Spleen (tissue), 11 donors: ENCODE data around the gene CYB561D1. TPM values are rescaled to one million over a fixed set of nuclear protein-coding genes. Genes with fewer than 3 reads are reported as not detected.

Experiments used
- DNase-seq: peaks from one replicate; pipeline ENCODE4 v3.0.0-alpha.2; 2020
- H3K27ac ChIP-seq, 8 donors: fragments of 200-600 bp; sonication (generic) in 7 of 8; 1 replicate in 4 of 8; 2 replicates in 4 of 8; pipeline versions ENCODE4 v1.5.0 to v1.8.0; 2016 to 2021; ENCODE audit warnings: inconsistent platforms in 4 of 8, mild to moderate bottlenecking in 4 of 8, moderate library complexity in 1 of 8
- H3K27me3 ChIP-seq, 7 donors: fragments of 200-600 bp; sonication (generic) in 6 of 7; replicated peaks in 1 of 7; 1 replicate in 4 of 7; 2 replicates in 3 of 7; pipeline versions ENCODE4 v1.5.0 to v1.8.0; 2016 to 2021; ENCODE audit warnings: inconsistent platforms in 3 of 7, mild to moderate bottlenecking in 1 of 7
- H3K36me3 ChIP-seq, 6 donors: fragments of 200-600 bp; sonication (generic) in 5 of 6; 1 replicate in 4 of 6; 2 replicates in 2 of 6; pipeline versions ENCODE4 v1.5.0 to v1.8.0; 2016 to 2021; ENCODE audit warnings: inconsistent platforms in 2 of 6
- H3K4me1 ChIP-seq, 6 donors: fragments of 200-600 bp; sonication (generic) in 5 of 6; 1 replicate in 3 of 6; 2 replicates in 3 of 6; pipeline versions ENCODE4 v1.5.0 to v1.8.0; 2016 to 2021; ENCODE audit warnings: inconsistent platforms in 3 of 6
- H3K4me3 ChIP-seq, 8 donors: fragments of 200-600 bp; sonication (generic) in 7 of 8; 1 replicate in 4 of 8; 2 replicates in 4 of 8; pipeline versions ENCODE4 v1.5.0 to v1.8.0; 2016 to 2021; ENCODE audit warnings: inconsistent platforms in 4 of 8, mild to moderate bottlenecking in 4 of 8, moderate library complexity in 2 of 8
- H3K9me3 ChIP-seq, 8 donors: fragments of 200-600 bp; sonication (generic) in 7 of 8; 1 replicate in 4 of 8; 2 replicates in 4 of 8; pipeline versions ENCODE4 v1.5.0 to v1.8.0; 2016 to 2021; ENCODE audit warnings: inconsistent platforms in 4 of 8
- POLR2A ChIP-seq, 3 donors: fragments of 450-650 bp; IDR thresholded peaks; one replicate each; pipeline ENCODE4 v1.5.1; 2017; ENCODE audit warnings: antibody characterized with exemption in 3 of 3, mild to moderate bottlenecking in 1 of 3
- POLR2AphosphoS5 ChIP-seq, 3 donors: sonication (generic); formaldehyde crosslinking; IDR thresholded peaks; one replicate each; pipeline ENCODE4 v1.5.1; 2017; ENCODE audit warnings: antibody characterized with exemption in 3 of 3
- WGBS, 5 donors: extraction: QIAGEN DNeasy Blood & Tissue Kit in 3 of 5; methylation state at CpG; one replicate each; pipeline versions ENCODE4 v1.1.5 to v1.1.7; 2013 to 2018; 5-methylcytosine and 5-hydroxymethylcytosine counted together
- intact Hi-C: fragments of 100-400 bp; cut with DNase I; formaldehyde crosslinking; loops from one replicate; pipeline ENCODE4 v1.15.0; 2023; ENCODE audit warnings: low total_unique reads
- polyA plus RNA-seq, 3 donors: library from polyadenylated mRNA; stranded (reverse); fragments of 200-250 nt; gene quantifications; one replicate each; pipeline ENCODE4 v1.2.1, GENCODE V29; 2013
- total RNA-seq, 7 donors: library from RNA; depleted of rRNA in 3 of 7; stranded (reverse); fragments of >200 nt in 3 of 7; fragmentation: NEBNext Ultra II Directional in 4 of 7; extraction: Animal tissue kit (Norgen Biotek cat#: 25700) in 4 of 7; gene quantifications; one replicate each; pipeline versions ENCODE4 v1.1.0 to v1.2.1, GENCODE V29; 2016 to 2021
- TF ChIP-seq, protein P1 (sequence below), 11 experiments: fragments of 200-600 bp in 7 of 11; fragments of 450-650 bp in 4 of 11; sonication (generic) in 4 of 11; IDR thresholded peaks in 8 of 11; conservative IDR thresholded peaks in 3 of 11; 1 replicate in 7 of 11; 2 replicates in 4 of 11; pipeline versions ENCODE4 v1.4.0 to v1.8.0; 2016 to 2021; ENCODE audit warnings: antibody characterized with exemption in 11 of 11, inconsistent platforms in 4 of 11, mild to moderate bottlenecking in 1 of 11
- donor health status: healthy with polysubstance abuse.
- donor health status: DM: no; HTN: no; CAD: no; lungs with moderate emphysema.
- donor health status: DM: no; HTN: no; CAD: no.
- donor health status: Bipolar disorder and iron deficiency.
- donor health status: healthy.
- donor health status: DM: no; HTN: no; CAD: no.
- donor health status: DM: yes; HTN: yes; CAD: no.

The CYB561D1 gene
- total and polyA plus RNA-seq, 10 donors, result 4.5 to 17.6 (median 11.9) TPM

DNA sequence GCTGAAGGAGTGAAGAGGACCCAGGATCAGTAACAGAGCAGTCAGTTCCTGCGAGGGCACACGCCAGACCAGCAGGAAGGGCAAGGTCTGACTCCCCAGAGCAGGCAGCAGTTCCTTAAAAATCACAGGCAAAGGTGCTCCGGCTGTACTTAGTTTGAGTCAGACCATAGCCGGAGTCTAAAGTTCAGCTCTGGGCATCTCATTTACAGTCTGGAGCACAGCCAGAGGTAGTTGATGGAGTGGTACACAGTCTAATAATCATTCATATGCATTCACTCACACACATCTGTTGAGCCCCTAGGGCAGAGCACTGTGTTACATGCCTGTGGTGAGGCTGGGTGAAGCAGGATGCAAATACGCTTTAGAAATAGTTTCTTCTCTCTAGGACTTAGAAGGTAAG lies 23.0 kb downstream of the CYB561D1 start:
- no peak for DNase-seq
- Histone ChIP-seq H3K4me1 (no peaks in the 10 kb centered on the region), H3K36me3 (no peaks in the 10 kb centered on the region), H3K4me3 (no peak overlapping the region), H3K27me3 (peaks cover 0 to 13% (median 0%) of the 10 kb centered on the region in 7 donors), H3K9me3 (no peaks in the 10 kb centered on the region), H3K27ac (no peak overlapping the region)
- 72 to 91% (median 87%) methylated on average over 5 of the region's 5 CpGs for WGBS, 5 donors
- intact Hi-C loops, result no loop called here
- TF ChIP-seq, protein P1, sequence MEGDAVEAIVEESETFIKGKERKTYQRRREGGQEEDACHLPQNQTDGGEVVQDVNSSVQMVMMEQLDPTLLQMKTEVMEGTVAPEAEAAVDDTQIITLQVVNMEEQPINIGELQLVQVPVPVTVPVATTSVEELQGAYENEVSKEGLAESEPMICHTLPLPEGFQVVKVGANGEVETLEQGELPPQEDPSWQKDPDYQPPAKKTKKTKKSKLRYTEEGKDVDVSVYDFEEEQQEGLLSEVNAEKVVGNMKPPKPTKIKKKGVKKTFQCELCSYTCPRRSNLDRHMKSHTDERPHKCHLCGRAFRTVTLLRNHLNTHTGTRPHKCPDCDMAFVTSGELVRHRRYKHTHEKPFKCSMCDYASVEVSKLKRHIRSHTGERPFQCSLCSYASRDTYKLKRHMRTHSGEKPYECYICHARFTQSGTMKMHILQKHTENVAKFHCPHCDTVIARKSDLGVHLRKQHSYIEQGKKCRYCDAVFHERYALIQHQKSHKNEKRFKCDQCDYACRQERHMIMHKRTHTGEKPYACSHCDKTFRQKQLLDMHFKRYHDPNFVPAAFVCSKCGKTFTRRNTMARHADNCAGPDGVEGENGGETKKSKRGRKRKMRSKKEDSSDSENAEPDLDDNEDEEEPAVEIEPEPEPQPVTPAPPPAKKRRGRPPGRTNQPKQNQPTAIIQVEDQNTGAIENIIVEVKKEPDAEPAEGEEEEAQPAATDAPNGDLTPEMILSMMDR (IDR thresholded peaks at IDR 0.05 in 8 of 11, conservative IDR thresholded peaks at IDR 0.05 in 3 of 11), result no peak
- TF ChIP-seq POLR2A (IDR thresholded peaks at IDR 0.05) (no peak), POLR2AphosphoS5 (IDR thresholded peaks at IDR 0.05) (no peak)

DNA sequence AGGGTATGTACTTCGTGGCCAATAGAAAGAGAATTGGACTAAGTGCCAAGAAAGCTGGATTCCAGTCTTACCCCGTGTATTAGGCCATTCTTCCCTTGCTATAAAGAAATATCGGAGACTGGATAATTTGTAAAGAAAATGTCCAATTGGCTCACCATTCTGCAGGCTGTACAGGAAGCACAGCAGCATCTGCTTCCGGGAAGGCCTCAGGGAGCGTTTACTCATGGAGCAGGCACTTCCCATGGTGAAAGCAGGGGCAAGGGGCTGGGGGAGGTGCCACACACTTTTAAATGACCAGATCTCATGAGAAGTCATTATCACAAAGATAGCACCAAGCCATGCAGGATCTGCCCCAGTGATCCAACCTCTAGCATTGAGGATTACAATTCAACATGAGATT lies 23.4 kb downstream of the CYB561D1 start:
- intact Hi-C loops, result no loop called here
- Histone ChIP-seq H3K9me3 (no peaks in the 10 kb centered on the region), H3K27ac (no peak overlapping the region), H3K4me1 (no peaks in the 10 kb centered on the region), H3K27me3 (peaks cover 0 to 12% (median 0%) of the 10 kb centered on the region in 7 donors), H3K4me3 (no peak overlapping the region), H3K36me3 (no peaks in the 10 kb centered on the region)
- DNase-seq, result no peak
- TF ChIP-seq POLR2AphosphoS5 (IDR thresholded peaks at IDR 0.05) (no peak), POLR2A (IDR thresholded peaks at IDR 0.05) (no peak)
- TF ChIP-seq, protein P1 (IDR thresholded peaks at IDR 0.05 in 8 of 11, conservative IDR thresholded peaks at IDR 0.05 in 3 of 11), result no peak
- WGBS, 5 donors, result 79 to 94% (median 85%) methylated on average over 5 of the region's 5 CpGs

DNA sequence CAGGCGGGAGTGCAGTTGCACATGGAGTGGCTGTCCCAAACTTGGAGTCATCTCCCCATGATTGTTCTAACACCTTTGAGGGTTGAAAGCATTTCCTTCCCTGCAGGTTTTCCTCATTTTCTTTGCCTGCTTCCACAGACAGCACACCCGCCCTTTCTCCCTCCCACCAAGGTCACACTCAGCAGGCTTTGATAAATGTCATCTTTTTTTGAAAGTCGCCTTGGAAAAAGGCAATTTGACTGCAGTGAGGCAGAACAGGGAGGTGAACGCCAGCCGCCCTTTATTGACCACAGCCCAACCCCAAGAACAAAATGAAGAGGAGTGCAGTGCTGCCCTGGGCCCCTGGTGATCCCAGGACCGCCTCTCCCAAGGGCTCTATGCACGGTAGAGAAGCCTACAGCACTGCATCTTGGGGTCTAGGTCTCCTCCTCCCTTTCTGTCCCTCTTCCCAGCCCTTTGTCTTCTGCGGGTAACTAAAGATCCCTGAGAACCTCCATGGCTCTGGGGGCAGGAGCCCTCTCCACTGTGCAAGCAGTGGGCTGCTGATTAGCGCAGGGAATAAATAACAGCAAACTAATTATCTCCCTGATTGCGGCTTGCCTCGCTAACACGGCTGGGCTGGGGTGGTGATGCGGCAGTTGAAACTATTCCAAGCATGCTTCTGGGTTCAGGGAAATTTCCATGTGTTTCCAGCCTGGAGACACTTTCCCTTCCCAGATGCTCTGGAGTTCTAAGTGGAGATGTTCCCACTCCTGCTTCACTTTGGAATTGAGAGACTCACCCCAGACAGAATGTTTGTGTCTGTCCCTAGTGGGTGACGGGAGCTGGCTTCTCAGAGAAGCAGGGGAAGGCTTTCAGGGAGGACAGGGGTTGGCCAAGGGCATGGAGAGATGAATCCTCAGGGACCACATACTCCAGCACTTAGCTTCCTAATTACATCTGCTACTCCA lies 27.4 kb downstream of the CYB561D1 start:
- Histone ChIP-seq H3K4me1 (no peaks in the 10 kb centered on the region), H3K36me3 (no peaks in the 10 kb centered on the region), H3K4me3 (no peak overlapping the region), H3K27ac (no peak overlapping the region), H3K27me3 (peaks cover 0 to 12% (median 0%) of the 10 kb centered on the region in 7 donors), H3K9me3 (no peaks in the 10 kb centered on the region)
- 77 to 82% (median 79%) methylated on average over 14 of the region's 14 CpGs for WGBS, 5 donors
- intact Hi-C loops, result no loop called here
- DNase-seq, result no peak
- TF ChIP-seq, protein P1 (IDR thresholded peaks at IDR 0.05 in 8 of 11, conservative IDR thresholded peaks at IDR 0.05 in 3 of 11), result no peak
- TF ChIP-seq POLR2A (IDR thresholded peaks at IDR 0.05), result no peak
- no peak for TF ChIP-seq POLR2AphosphoS5 (IDR thresholded peaks at IDR 0.05)

DNA sequence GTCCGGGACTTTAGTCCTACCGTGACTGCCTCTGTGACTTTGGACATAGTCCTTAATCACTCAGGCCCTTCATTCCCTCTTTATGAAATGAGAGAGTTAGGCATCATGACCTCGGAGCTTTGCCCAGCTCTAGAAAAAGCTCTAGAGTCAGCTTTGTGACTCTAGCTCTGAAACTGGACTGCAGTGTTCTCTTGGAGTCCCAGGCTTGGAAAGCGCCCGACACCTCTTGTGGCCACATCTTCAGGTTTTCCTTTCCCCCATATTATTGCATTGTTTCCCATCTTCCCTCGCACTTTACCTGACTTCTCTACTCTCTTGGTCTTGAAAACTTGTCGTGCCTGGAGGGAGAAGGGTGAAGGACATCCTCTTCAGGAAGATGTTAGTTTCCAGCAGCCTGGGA lies 28.1 kb downstream of the CYB561D1 start:
- 82 to 92% (median 88%) methylated on average over 7 of the region's 7 CpGs for WGBS, 5 donors
- intact Hi-C loops, result no loop called here

More for the DNA sequence above, 28.1 kb downstream of the CYB561D1 start:
- TF ChIP-seq, protein P1 (IDR thresholded peaks at IDR 0.05 in 8 of 11, conservative IDR thresholded peaks at IDR 0.05 in 3 of 11), result no peak
- TF ChIP-seq POLR2AphosphoS5 (IDR thresholded peaks at IDR 0.05), result no peak
- no peak for TF ChIP-seq POLR2A (IDR thresholded peaks at IDR 0.05)
- no peaks in the 10 kb centered on the region for H3K9me3 ChIP-seq
- H3K36me3 ChIP-seq, result no peaks in the 10 kb centered on the region
- H3K27ac ChIP-seq, result no peak overlapping the region
- no peak overlapping the region for H3K4me3 ChIP-seq
- H3K27me3 ChIP-seq, result peaks cover 0 to 12% (median 0%) of the 10 kb centered on the region in 7 donors
- no peaks in the 10 kb centered on the region for H3K4me1 ChIP-seq
- DNase-seq, result no peak
